Measurements from ENCODE around the gene OTOGL. TPM values are rescaled to one million over a fixed set of nuclear protein-coding genes. Genes with fewer than 3 reads are reported as not detected.

OTOGL gene
- total and polyA plus RNA-seq, 8 donors, result 0.19 to 2.9 (median 0.33) TPM

GRCh38 chr12:80353254-80353653 is 253.9 kb downstream of the OTOGL start:
- FAIRE-seq, result no peak
- DNase-seq, result no peak
- Histone ChIP-seq H3K36me3 (no peaks in the 10 kb centered on the region), H3K27ac (no peak overlapping the region), H3K4me3 (no peak overlapping the region), H3K4me1 (no peaks in the 10 kb centered on the region), H3K27me3 (no peaks in the 10 kb centered on the region), H3K9me3 (no peaks in the 10 kb centered on the region)
- TF ChIP-seq CTCF (IDR thresholded peaks at IDR 0.05), result no peak
- intact Hi-C loops (cut with DNase I), result no loop called here
- WGBS, 2 donors, result 74 to 78% methylated on average over 2 of the region's 2 CpGs
- ATAC-seq, result no peak

GRCh38 chr12:80356097-80356496 is 256.8 kb downstream of the OTOGL start:
- H3K9me3 ChIP-seq, result no peaks in the 10 kb centered on the region
- H3K27ac ChIP-seq, result no peak overlapping the region
- ATAC-seq (no peak), FAIRE-seq (no peak), DNase-seq (no peak)
- no peaks in the 10 kb centered on the region for H3K4me1 ChIP-seq
- no peaks in the 10 kb centered on the region for H3K27me3 ChIP-seq
- intact Hi-C loops (cut with DNase I), result no loop called here
- H3K36me3 ChIP-seq, result no peaks in the 10 kb centered on the region
- no peak overlapping the region for H3K4me3 ChIP-seq
- WGBS, 2 donors, result 12 to 19% methylated on average over 2 of the region's 2 CpGs
- TF ChIP-seq CTCF (IDR thresholded peaks at IDR 0.05), result no peak

GRCh38 chr12:80359703-80360102 is 260.4 kb downstream of the OTOGL start:
- no peak overlapping the region for H3K27ac ChIP-seq
- FAIRE-seq, result no peak

GRCh38 chr12:80364056-80364455 is 264.7 kb downstream of the OTOGL start:
- FAIRE-seq, result no peak
- Histone ChIP-seq H3K4me1 (no peaks in the 10 kb centered on the region), H3K36me3 (no peaks in the 10 kb centered on the region), H3K27ac (no peak overlapping the region), H3K27me3 (no peaks in the 10 kb centered on the region), H3K9me3 (no peaks in the 10 kb centered on the region), H3K4me3 (no peak overlapping the region)
- 53 to 66% methylated on average over 3 of the region's 3 CpGs for WGBS, 2 donors
- TF ChIP-seq CTCF (IDR thresholded peaks at IDR 0.05), result no peak
- DNase-seq, result no peak
- intact Hi-C loops (cut with DNase I), result no loop called here
- ATAC-seq, result no peak

More at GRCh38 chr12:80359703-80360102, 260.4 kb downstream of the OTOGL start:
- Histone ChIP-seq H3K4me3 (no peak overlapping the region), H3K4me1 (no peaks in the 10 kb centered on the region), H3K27me3 (no peaks in the 10 kb centered on the region), H3K36me3 (no peaks in the 10 kb centered on the region), H3K9me3 (no peaks in the 10 kb centered on the region)
- ATAC-seq (no peak), DNase-seq (no peak)
- TF ChIP-seq CTCF (IDR thresholded peaks at IDR 0.05), result no peak
- intact Hi-C loops (cut with DNase I), result no loop called here

- WGBS, 2 donors, result 37 to 61% methylated on average over 4 of the region's 4 CpGs
- no peaks in the 10 kb centered on the region for H3K36me3 ChIP-seq
- intact Hi-C loops (cut with DNase I), result no loop called here
- no peaks in the 10 kb centered on the region for H3K27me3 ChIP-seq
- no peaks in the 10 kb centered on the region for H3K4me1 ChIP-seq
- H3K27ac ChIP-seq, result no peak overlapping the region
- H3K4me3 ChIP-seq, result no peak overlapping the region
- no peak for TF ChIP-seq CTCF (IDR thresholded peaks at IDR 0.05)
- no peaks in the 10 kb centered on the region for H3K9me3 ChIP-seq
- no peak for FAIRE-seq
- no peak for DNase-seq
- no peak for ATAC-seq
Observed at GRCh38 chr12:80373666-80374065, 274.3 kb downstream of the OTOGL start.
